ENCODE measurements around the gene INS. TPM values are rescaled to one million over a fixed set of nuclear protein-coding genes. Genes with fewer than 3 reads are reported as not detected.
A peak's percentile ranks its signal among the peaks of the same experiment; 100 is the strongest.
"Not testable (repeated sequence)": the region's sequence is repeated elsewhere in the genome, so short reads cannot be mapped to it uniquely, and the experiment has no call there.

The INS gene
- total RNA-seq, 1 donor from 2014 or later = not detected

DNA sequence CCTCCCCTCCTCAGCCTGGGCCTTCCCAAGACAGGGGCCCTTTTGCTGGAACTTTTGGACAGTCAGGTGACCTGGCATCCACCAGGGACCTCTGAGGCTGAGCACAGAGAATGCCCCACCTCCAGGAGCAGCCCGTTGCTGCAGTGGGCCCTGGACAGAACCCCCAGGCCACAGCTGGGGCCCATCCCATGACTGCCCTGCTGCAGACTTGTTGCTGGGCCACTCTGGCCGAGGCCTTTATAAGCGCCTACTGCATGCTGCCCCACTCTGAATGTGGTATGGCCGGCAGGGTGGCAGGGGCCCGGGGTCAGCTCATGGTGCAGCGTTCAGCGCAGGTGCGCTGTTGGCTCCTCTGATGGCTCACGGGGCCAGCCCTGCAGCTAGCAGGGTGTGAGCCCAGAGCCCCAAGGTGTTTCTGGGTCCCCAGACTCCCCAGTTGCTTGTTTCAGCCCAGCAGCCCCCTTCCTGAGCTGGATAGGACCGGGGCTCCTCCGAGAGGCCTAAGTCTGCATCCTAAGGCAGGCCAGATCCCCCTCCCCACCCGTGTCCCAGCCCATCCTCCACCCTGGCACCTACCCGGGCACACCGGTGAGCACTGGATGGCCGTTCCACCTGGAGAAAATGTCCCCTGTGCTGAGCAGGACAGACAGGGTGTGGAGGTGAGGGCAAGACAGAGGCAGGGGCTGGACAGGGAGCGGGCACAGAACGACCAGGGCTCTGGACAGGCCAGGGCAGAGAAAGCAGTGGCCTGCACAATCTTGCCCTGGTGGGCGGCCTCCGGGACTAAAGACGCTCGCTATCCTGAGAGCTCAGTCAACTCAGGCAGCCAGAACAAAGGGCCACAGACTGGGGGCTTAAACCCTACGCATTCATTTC is 38.7 kb upstream of the INS start:
- no peak for DNase-seq (ENCODE audit: low read depth)

DNA sequence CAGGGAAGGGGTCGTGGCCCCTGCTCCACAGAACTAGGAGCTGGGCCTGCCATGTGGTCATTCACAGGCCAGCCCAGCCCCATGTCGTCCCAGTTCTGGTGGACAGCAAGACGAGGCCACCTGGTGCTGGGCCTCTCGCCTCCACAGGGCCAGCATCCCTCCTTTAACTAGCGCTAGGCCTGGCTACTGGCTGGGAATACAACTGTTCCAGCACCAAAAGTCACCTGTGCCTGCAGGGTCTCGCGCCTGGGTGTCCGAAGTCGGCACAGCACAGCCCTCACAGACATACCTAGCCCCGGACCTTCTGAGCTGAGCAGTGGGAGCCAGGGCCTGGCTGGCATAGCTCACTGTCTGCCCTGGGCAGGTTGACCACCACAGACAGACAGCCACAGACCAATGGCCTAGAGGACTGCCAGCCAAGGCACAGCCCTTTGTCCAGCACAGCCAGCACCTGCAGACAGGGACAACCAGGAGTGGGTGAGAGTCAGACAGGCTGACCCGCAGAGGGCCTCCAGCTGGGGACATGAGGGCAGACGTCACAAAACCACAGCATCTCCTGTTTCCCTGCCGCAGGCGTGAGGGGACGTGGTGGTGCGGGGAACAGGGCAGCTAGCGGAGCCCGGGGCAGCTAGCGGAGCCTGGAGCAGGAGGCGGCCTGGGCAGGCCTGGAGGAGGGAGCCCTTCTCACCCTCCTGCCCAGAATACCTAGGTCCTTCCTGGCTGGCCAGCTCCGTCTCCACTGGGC is 37.8 kb upstream of the INS start:
- no peak for DNase-seq (ENCODE audit: low read depth)

DNA sequence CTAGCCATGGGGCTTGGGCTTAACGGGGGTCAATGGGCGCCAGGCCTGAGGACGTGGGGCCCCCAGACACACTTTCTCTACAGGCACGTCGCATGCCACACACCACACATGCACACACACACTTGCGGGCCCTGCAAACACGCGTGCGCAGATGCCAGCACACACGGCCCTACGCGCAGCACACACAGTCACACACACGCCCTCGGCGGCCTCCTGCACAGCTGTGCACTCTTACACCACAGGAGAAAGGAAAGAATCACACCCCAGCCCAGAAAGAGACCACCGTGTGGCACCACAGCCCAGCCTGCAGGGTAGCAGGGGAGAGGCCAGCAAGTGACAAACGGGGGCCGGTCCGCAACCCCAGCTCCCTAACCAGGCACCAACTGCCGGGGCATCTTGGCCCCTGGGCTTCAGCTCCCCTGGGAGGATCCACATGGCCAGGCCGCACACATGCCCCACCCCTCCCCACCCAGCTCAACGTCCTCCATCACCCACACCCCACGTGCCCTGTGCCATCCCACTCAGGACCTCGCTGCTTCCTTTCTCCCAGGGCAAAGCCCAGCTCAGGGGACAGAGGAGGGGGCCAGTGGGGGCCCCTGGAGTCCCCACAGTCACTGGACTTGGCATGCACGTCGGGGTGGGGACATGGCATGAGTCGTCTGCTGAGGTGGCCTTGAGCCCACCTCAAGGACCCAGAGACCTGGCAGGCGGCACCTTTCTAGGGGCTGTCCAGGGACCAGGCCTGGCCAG is 36.9 kb upstream of the INS start:
- no peak for DNase-seq (ENCODE audit: low read depth)

DNA sequence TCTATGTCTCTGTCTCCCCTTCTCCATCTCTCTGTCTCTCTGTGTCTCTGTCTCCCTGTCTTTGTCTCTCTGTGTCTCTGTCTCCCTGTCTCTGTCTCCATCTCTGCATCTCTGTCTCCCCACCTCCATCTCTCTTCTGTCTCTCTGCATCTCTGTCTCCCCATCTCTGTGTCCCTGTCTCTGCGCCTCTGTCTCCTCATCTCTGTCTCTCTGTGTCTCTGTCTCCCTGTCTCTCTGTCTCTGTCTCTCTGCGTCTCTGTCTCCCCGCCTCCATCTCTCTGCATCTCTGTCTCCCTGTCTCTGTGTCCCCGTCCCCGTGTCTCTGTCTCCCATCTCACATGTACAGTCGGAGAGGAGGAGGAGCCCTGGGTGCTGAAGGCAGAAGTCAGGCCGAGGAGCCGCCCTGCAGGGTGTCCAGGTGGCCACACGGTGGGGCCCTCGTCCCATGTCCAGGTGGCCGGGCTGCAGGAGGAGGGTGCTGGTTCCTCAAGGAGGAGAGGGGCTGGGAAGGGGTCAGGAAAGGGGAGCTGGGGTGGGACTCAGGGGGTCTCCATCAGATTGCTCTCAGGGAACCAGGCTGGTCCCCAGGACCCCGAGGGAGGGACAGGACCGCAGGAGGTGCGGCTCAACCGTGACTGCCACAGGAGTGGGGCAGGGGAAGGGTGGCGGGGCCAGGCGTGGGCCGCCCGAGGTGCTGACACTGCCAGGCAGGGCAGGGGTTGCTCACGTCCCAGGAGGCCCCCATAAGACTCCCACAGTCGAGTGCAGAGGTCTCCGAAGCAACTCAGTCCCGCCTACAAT is 36.2 kb upstream of the INS start:
- DNase-seq (ENCODE audit: low read depth) = peak; percentile 57

DNA sequence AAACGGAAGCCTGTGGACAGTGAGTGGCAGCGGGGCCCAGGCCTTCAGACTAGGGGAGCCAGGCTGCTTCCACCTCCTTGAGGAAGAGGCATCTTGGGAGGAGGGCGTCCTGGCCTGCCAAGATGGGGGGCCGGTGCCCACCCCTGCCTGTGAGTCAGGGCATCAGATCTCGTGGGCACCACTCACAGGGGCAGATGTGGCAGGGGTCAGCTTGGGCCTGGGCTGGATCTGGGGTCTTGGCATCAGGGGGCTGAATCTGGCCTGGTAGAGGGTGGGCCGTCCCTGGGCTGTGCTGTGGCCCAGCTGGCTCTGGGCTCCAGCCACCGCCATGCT is 34.7 kb upstream of the INS start:
- DNase-seq (ENCODE audit: low read depth) = no peak

DNA sequence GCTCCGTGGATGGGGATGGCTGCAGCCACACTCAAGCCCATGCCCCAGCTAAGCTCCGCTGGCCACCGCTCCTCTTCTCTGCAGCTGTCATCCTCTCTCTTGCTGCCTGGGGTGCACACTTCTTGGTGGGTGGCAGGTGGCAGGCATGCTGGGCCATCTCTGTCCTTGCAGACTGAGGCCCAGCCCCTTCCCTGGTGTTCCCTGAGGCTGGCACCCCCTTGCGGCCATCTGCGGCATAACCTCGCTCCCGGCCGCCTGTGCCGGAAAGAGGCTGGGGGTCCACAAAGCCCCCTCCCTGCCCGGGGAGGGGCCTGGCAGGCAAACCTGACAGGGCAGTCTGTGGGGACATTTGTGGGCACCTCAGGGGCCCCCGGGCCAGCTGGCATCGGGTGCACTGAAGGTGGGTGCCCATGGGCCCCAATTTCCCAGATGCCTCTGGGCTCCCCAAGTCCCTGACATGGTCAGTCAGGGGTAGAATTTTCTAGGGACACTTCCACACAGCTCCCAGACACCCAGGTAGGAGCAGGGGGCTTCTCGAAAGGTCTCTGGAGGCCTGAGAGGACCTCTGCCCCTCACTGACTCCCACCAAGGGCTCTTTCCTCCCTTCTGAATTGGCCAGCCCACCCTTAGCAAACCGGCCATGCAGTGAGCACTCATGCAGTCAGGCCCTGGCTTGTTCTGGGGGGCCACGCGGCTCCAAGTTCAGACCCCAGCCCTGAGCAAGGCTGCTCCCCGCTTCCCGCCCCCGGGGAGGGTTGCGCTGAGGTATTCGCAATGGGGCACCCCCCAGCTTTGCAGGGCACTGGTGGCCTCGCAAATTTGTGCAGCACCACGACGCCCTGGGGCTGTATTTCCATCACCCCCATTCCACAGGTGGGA is 34.1 kb upstream of the INS start:
- DNase-seq (ENCODE audit: low read depth) = peak; percentile 87

DNA sequence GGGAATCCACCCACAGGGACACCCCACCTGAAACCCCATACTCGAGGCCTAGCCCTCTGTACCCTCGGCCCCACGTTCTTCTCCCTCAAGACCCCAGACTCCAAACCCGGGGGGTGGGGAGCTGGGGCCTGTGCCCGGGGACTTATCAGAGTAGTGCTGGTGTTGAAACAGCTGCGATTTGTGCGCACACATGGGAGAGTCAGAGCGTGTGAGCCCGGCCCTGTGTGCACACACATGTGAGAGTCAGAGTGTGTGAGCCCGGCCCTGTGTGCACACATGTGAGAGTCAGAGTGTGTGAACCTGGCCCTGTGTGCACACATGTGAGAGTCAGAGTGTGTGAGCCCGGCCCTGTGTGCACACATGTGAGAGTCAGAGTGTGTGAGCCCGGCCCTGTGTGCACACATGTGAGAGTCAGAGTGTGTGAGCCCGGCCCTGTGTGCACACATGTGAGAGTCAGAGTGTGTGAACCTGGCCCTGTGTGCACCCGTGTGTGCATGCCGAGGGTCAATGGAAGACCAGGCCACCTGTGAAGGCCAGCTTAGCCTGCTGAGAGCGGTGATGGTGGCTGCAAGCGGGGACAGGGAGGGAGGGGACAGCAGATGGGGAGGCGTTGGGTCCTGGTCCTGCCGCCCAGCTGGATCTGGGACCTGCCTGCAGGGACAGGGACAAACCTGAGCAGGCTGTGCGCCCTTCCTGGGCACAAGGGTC is 33.0 kb upstream of the INS start:
- not testable (repeated sequence) for DNase-seq (ENCODE audit: low read depth)

DNA sequence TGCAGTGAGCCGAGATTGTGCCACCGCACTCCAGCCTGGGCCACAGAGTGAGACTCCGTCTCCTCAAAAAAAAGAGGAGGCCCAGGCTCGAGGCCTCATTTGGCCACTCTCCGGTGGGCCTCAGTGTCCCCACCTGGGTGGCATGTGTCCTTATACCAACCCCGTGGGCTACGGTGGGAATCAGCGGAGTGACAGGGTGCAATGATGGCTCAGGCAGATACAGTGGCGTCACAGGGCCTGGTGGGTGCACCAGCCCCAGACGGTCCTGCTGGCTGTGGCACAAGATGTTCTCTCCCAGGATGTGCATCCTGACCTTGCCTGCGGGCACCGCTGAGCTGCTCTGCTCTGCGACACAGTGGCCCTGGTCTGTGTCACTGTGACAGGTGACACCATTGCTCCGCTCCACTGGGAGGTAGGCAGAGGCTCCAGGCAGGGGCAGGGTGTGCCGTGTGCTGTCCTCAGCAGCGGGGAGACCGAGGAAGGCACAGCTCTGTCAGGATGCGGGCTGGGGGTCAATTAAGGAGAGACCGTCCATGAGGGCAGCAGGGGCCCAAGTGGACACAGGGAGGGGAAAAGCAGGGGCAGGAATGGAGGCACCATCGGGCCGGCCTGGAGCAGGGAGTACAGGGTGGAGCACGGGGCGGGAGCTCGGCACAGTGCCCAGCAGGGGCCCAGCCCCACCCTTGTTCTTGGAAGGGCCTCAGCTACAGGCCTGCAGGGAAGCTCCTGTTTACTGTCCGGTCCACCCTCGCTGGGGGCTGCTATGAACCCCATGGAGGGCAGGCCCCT is 32.3 kb upstream of the INS start:
- no peak for DNase-seq (ENCODE audit: low read depth)

DNA sequence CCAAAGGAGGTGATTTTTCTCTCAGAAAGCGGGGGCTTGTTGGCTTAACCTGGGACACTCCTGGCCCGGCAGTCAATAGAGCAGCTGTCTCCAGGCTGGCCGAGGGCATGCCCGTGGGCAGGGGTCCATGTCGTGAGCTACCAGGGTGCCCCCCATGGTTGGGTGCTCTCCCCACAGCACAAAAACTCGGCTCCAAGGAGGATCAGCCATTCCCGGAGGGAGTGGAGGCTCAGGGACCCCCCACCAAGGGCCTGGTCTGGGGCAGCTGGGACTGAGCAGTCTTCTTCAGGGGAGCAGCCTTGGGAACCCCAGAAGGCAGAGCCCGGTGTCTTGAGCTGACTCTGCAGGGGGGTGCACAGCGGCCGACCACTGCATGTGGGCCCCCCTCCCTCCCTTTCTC is 31.4 kb upstream of the INS start:
- DNase-seq (ENCODE audit: low read depth) = no peak

DNA sequence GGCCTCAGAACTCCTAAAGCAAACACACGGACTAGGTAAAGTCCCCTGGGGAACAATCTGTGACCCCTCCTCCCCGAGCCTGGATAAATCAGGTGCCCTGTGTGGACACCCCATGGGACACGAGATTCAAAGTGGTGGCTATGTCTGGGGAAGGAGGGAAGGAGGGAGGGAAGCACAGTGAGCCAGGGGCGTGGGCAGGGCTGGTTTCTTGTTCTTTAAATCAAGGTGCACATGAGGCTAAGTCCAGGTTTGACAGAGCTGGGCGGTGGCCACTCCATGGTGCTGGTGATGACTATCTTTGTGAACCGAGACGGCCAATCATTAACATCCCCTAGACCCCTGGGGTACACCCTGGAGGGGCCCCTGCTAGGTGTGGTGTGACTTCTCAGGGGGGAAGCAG is 30.9 kb upstream of the INS start:
- DNase-seq (ENCODE audit: low read depth) = no peak

DNA sequence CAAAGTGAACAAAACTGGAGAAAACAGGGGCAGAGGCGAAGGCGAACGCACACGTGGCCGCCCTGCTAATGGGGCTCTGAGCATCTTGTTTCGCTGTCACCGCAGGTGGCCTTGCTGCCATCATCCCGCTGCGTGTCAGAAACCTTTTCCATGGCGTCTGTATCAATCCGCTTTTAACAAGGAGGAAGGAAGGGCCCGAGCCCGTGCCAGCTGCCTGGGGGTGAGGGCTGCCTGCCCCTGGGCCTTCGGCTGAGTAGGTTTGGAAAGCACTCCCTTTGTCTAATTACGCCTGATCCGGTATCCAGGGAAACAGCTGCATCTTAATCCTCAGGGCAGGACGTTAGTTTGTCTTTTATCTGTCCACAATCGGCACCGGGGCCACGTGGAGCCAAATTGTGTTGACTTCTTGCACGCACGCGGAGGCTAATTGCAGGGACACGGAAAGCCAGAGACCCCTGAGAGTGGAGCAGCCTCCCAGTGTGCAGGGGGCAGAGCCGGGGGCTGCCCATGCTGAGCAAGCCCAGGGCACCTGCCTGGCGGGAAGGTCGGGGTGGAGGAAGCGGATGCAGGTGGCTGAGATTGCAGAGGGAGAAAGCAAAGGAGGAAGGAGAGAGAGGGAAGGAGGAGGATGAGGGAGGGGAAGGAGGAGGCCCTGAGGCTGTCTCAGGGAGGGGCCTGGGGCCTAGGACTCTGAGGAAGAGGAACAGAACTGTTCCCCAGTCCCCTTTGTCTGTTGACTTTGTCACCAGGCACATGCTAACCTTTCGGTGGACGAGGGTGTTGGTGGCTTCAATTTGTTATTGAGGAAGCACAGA is 29.9 kb upstream of the INS start:
- no peak for DNase-seq (ENCODE audit: low read depth)

DNA sequence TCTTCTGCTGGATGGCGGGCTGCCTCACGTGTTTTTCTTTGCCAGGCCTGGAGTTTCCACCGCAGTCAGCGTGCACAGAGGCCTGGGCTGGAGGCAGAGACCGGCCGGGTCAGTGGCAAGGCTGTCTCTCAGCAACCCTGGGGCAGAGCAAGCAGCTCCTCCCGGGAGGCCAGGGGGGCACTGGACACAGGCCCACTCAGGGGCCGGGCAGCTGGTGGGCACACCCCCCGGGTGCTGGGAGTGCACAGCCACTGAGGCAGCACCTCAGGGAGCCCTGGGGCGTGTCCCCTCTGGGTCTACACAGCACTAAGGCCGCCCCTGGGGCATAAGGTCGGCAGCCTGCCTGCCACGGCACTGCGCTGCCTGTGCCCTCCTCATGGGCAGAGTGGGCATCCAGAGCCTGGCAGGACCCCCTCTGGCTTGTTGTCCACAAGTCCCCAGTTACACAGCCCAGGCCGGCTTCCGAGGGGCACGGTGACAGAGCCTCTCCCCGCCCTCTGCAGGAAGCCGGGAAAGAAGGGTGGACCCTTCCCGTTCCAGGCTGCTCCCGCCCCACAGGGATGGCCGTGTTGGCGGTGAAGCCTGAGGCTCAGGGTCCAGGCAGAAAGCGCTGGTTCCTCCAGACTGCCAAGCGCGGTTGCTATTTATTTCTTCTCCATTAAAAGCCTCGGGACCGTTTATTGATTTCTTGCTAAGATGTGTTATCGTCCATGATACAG is 29.1 kb upstream of the INS start:
- no peak for DNase-seq (ENCODE audit: low read depth)

DNA sequence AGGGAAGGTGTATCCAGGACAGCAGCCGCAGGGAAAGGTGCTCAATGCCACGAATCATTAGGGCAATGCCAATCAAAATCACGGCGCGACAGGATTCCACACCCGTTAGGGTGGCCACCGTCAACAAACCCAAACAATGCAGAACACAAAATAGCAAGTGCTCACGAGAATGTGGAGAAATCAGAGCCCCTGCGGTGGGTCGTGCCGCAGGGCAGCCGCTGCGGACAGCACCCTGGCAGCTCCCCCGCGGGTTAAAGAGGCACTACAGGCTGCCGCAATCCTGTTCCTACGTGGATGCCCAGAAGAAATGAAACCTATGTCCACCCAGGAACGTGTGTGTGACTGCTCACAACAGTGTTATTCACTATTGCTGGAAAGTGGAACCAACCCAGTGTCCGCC is 27.7 kb upstream of the INS start:
- DNase-seq (ENCODE audit: low read depth) = no peak

DNA sequence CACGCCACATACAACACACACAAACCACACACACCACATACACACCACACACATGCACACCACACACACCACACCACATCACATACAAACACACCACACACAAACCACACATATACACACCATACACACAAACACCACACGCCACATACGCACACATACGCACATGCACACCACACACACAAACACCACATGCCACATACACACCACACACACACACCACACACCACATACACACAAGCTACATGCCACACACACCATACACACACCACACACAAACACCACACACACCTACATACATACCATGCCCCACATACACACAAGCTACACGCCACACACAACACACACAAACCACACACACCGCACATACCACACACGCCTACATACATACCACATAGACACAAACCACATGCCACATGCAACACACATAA is 26.3 kb upstream of the INS start:
- no peak for DNase-seq (ENCODE audit: low read depth)

DNA sequence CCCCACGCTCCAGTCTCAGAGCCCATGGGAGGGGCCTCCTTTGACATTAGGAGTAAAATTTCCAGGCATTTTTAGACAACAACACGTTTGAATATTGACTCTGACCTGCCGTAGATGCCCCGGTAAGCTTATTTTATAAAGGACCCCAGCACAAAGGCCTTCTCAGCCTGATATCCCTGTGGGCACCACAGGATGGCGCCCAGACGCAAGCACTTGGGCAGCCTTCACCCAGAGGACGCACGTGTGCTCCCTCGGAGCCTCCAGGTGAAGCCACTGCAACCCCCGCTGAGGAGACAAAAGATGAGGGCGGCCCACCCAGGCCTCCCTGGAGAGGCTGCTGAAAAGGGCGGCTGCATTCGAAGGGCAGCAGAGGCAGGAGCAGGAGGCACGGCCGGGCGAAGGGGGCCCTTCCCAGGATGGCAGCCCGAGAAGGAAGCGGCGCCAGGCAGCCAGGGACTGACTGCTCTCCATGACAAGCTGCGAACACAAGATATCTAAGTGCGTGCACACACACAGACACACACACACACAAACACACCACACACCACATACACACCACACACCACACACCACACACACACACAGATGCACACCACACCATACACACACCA is 25.8 kb upstream of the INS start:
- no peak for DNase-seq (ENCODE audit: low read depth)

DNA sequence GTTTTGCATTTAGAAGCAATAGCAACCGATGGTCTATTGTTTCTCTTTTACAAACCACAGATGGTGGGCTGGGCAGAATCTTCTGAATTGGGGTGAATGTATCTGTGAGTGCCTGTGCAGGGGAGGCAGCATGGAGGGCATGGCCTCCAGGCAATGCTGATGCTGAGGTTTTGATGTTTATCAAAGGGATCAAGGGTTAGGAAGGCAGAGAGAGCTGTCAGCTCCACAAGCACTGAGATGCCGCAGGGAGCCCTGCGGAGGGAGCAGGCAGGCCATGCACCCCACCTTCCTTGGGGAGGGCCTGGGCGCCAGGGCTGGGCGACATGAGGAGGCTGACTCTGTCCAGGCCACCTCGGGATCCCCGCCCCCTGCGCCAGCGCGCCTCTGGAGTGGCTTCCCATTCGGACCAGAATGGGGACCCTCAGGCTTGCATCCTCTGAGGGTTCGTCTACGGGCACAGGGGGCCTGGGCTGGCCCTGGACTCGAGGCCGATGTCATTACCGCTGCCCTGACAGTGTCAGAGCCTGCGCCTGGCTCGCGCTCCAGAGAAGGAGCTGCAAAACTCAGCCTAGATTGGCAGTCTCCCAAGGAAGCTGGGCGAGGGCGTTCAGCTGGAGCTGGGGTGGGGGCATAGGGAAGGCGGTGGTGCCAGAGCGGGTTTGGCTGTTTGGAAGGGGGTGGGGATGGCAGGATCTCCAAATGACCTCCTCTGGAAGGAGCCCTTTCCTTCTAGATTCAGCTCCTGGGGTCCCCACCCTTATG is 24.5 kb upstream of the INS start:
- no peak for DNase-seq (ENCODE audit: low read depth)
